Activated CD4-positive, alpha-beta memory T cell treated with anti-CD3 and anti-CD28 coated beads for 36 hours (primary cell): ENCODE results near the gene FAM120AOS. TPM values are rescaled to one million over a fixed set of nuclear protein-coding genes. Genes with fewer than 3 reads are reported as not detected.

ENCODE experiments used
- CTCF ChIA-PET: fragments of 350-600 bp; sonication (Branson Sonifier 250); formaldehyde crosslinking; loops from one replicate; lab custom pipeline; 2021; ENCODE audit warnings: antibody characterized with exemption, inconsistent platforms; lab: Charles Lee
- POLR2A ChIA-PET: fragments of 350-600 bp; sonication (Branson Sonifier 250); formaldehyde crosslinking; loops from one replicate; lab custom pipeline; 2021; ENCODE audit warnings: antibody characterized with exemption; lab: Charles Lee
- DNase-seq: peaks from one replicate; pipeline ENCODE4 v3.0.0-alpha.2; 2020
- H3K27ac Mint-ChIP-seq: one replicate; pipeline ENCODE4 v1.8.0; 2021; ENCODE audit warnings: mixed read lengths
- H3K27me3 Mint-ChIP-seq: one replicate; pipeline ENCODE4 v1.8.0; 2021; ENCODE audit warnings: mixed read lengths
- H3K36me3 Mint-ChIP-seq: one replicate; pipeline ENCODE4 v1.8.0; 2021; ENCODE audit warnings: mixed read lengths
- H3K4me1 Mint-ChIP-seq: one replicate; pipeline ENCODE4 v1.8.0; 2021; ENCODE audit warnings: low read depth, mixed read lengths
- H3K4me3 Mint-ChIP-seq: one replicate; pipeline ENCODE4 v1.8.0; 2021; ENCODE audit warnings: mild to moderate bottlenecking, mixed read lengths
- H3K9me3 Mint-ChIP-seq: one replicate; pipeline ENCODE4 v1.8.0; 2021; ENCODE audit warnings: mixed read lengths
- intact Hi-C: fragments of 100-400 bp; cut with micrococcal nuclease; formaldehyde crosslinking; loops from one replicate; pipeline ENCODE4 v1.15.1; 2023
- total RNA-seq, 2 experiments: library from RNA; stranded (reverse); gene quantifications; one replicate each; pipeline ENCODE4 v1.2.3, GENCODE V29; 2021

The FAM120AOS gene
- total RNA-seq, 2 experiments from 2014 or later = 35.4 to 36.4 TPM

- H3K36me3 Mint-ChIP-seq = peaks cover 1% of the 10 kb centered on the region
- no peaks in the 10 kb centered on the region for H3K27me3 Mint-ChIP-seq
- ChIA-PET POLR2A (no interaction called here), CTCF (no interaction called here)
- no peak for DNase-seq
- no peak overlapping the region for H3K4me3 Mint-ChIP-seq
- H3K27ac Mint-ChIP-seq = no peak overlapping the region
- no peaks in the 10 kb centered on the region for H3K4me1 Mint-ChIP-seq
- H3K9me3 Mint-ChIP-seq = no peaks in the 10 kb centered on the region
- intact Hi-C loops = no loop called here
These were observed 16.6 kb downstream of the FAM120AOS start for GRCh38 chr9:93436655-93437407.

- no peaks in the 10 kb centered on the region for H3K27me3 Mint-ChIP-seq
- no peak for DNase-seq
- no peaks in the 10 kb centered on the region for H3K9me3 Mint-ChIP-seq
- intact Hi-C loops = no loop called here
- no peak overlapping the region for H3K27ac Mint-ChIP-seq
- CTCF ChIA-PET = no interaction called here
- H3K4me1 Mint-ChIP-seq = no peaks in the 10 kb centered on the region
- no peak overlapping the region for H3K4me3 Mint-ChIP-seq
- POLR2A ChIA-PET = no interaction called here
- peaks cover 1% of the 10 kb centered on the region for H3K36me3 Mint-ChIP-seq
These were observed 17.2 kb downstream of the FAM120AOS start for GRCh38 chr9:93436218-93436617.

GRCh38 chr9:93435386-93435785 lies 18.0 kb downstream of the FAM120AOS start:
- no peaks in the 10 kb centered on the region for H3K4me1 Mint-ChIP-seq
- DNase-seq = no peak
- ChIA-PET POLR2A (no interaction called here), CTCF (no interaction called here)
- H3K27ac Mint-ChIP-seq = no peak overlapping the region
- H3K4me3 Mint-ChIP-seq = no peak overlapping the region
- no peaks in the 10 kb centered on the region for H3K9me3 Mint-ChIP-seq
- intact Hi-C loops = no loop called here
- H3K27me3 Mint-ChIP-seq = no peaks in the 10 kb centered on the region
- H3K36me3 Mint-ChIP-seq = peaks cover 1% of the 10 kb centered on the region

- Mint-ChIP-seq H3K27ac (no peak overlapping the region), H3K36me3 (peaks cover 1% of the 10 kb centered on the region), H3K27me3 (peaks cover 3% of the 10 kb centered on the region), H3K4me1 (no peaks in the 10 kb centered on the region), H3K4me3 (no peak overlapping the region), H3K9me3 (no peaks in the 10 kb centered on the region)
- no peak for DNase-seq
- ChIA-PET CTCF (no interaction called here), POLR2A (no interaction called here)
- intact Hi-C loops = no loop called here
These were observed 19.3 kb downstream of the FAM120AOS start for GRCh38 chr9:93434056-93434455.

- H3K4me1 Mint-ChIP-seq = no peaks in the 10 kb centered on the region
- H3K4me3 Mint-ChIP-seq = no peak overlapping the region
- intact Hi-C loops = no loop called here
- no peaks in the 10 kb centered on the region for H3K9me3 Mint-ChIP-seq
- CTCF ChIA-PET = no interaction called here
- POLR2A ChIA-PET = no interaction called here
- no peak for DNase-seq
- H3K27ac Mint-ChIP-seq = no peak overlapping the region
- H3K36me3 Mint-ChIP-seq = peaks cover 1% of the 10 kb centered on the region
- H3K27me3 Mint-ChIP-seq = peaks cover 3% of the 10 kb centered on the region
These were observed 20.4 kb downstream of the FAM120AOS start for GRCh38 chr9:93432964-93433363.

- intact Hi-C loops = no loop called here
- ChIA-PET POLR2A (no interaction called here), CTCF (no interaction called here)
- H3K9me3 Mint-ChIP-seq = no peaks in the 10 kb centered on the region
- DNase-seq = no peak
- no peak overlapping the region for H3K27ac Mint-ChIP-seq
- H3K4me1 Mint-ChIP-seq = no peaks in the 10 kb centered on the region
- H3K27me3 Mint-ChIP-seq = peaks cover 6% of the 10 kb centered on the region
- no peak overlapping the region for H3K4me3 Mint-ChIP-seq
- H3K36me3 Mint-ChIP-seq = peaks cover 1% of the 10 kb centered on the region
These were observed 21.8 kb downstream of the FAM120AOS start for GRCh38 chr9:93431539-93432105.

- Mint-ChIP-seq H3K9me3 (no peaks in the 10 kb centered on the region), H3K27ac (no peak overlapping the region), H3K27me3 (peaks cover 8% of the 10 kb centered on the region), H3K36me3 (no peaks in the 10 kb centered on the region), H3K4me1 (no peaks in the 10 kb centered on the region), H3K4me3 (no peak overlapping the region)
- ChIA-PET CTCF (no interaction called here), POLR2A (no interaction called here)
- peak; percentile 16 for DNase-seq
- intact Hi-C loops = no loop called here
These were observed 25.6 kb downstream of the FAM120AOS start for GRCh38 chr9:93427655-93428379.

GRCh38 chr9:93422977-93423616 lies 30.3 kb downstream of the FAM120AOS start:
- ChIA-PET CTCF (no interaction called here), POLR2A (no interaction called here)
- intact Hi-C loops = no loop called here
- Mint-ChIP-seq H3K4me3 (no peak overlapping the region), H3K27me3 (peaks cover 5% of the 10 kb centered on the region), H3K27ac (no peak overlapping the region), H3K36me3 (peaks cover 2% of the 10 kb centered on the region), H3K4me1 (no peaks in the 10 kb centered on the region), H3K9me3 (peaks cover 10% of the 10 kb centered on the region)
- DNase-seq = no peak

GRCh38 chr9:93419023-93419422 lies 34.4 kb downstream of the FAM120AOS start:
- H3K4me3 Mint-ChIP-seq = no peak overlapping the region
- peaks cover 17% of the 10 kb centered on the region for H3K9me3 Mint-ChIP-seq
- peaks cover 4% of the 10 kb centered on the region for H3K36me3 Mint-ChIP-seq
- H3K27me3 Mint-ChIP-seq = peaks cover 11% of the 10 kb centered on the region
- CTCF ChIA-PET = no interaction called here
- no peak overlapping the region for H3K27ac Mint-ChIP-seq
- intact Hi-C loops = no loop called here
- H3K4me1 Mint-ChIP-seq = no peaks in the 10 kb centered on the region
- POLR2A ChIA-PET = no interaction called here
- DNase-seq = no peak

- intact Hi-C loops = no loop called here
- DNase-seq = no peak
- Mint-ChIP-seq H3K4me1 (no peaks in the 10 kb centered on the region), H3K27ac (no peak overlapping the region), H3K4me3 (no peak overlapping the region), H3K9me3 (peaks cover 19% of the 10 kb centered on the region), H3K27me3 (peaks cover 16% of the 10 kb centered on the region), H3K36me3 (peaks cover 4% of the 10 kb centered on the region)
- CTCF ChIA-PET = no interaction called here
- POLR2A ChIA-PET = no interaction called here
These were observed 35.8 kb downstream of the FAM120AOS start for GRCh38 chr9:93417538-93417937.

GRCh38 chr9:93416530-93417235 lies 36.7 kb downstream of the FAM120AOS start:
- no peak for DNase-seq
- intact Hi-C loops = no loop called here
- no peaks in the 10 kb centered on the region for H3K4me1 Mint-ChIP-seq
- no peak overlapping the region for H3K4me3 Mint-ChIP-seq
- H3K9me3 Mint-ChIP-seq = peaks cover 19% of the 10 kb centered on the region
- H3K27ac Mint-ChIP-seq = no peak overlapping the region
- CTCF ChIA-PET = no interaction called here
- peaks cover 4% of the 10 kb centered on the region for H3K36me3 Mint-ChIP-seq
- H3K27me3 Mint-ChIP-seq = peaks cover 17% of the 10 kb centered on the region
- POLR2A ChIA-PET = no interaction called here

- H3K27me3 Mint-ChIP-seq = peaks cover 21% of the 10 kb centered on the region
- POLR2A ChIA-PET = no interaction called here
- H3K36me3 Mint-ChIP-seq = peaks cover 4% of the 10 kb centered on the region
- no peak overlapping the region for H3K27ac Mint-ChIP-seq
- CTCF ChIA-PET = no interaction called here
- DNase-seq = no peak
- H3K4me3 Mint-ChIP-seq = no peak overlapping the region
- H3K4me1 Mint-ChIP-seq = no peaks in the 10 kb centered on the region
- intact Hi-C loops = no loop called here
- H3K9me3 Mint-ChIP-seq = peaks cover 19% of the 10 kb centered on the region
These were observed 38.1 kb downstream of the FAM120AOS start for GRCh38 chr9:93415176-93415690.
